Dendritic cell treated with granulocyte-macrophage colony-stimulating factor and Interleukin-4, amounts not matched to agents 40 ng/mL and 50 ng/mL, for 4 days (primary cell): ENCODE results near the gene ENTHD1.

Experiments used
- H3K27ac Mint-ChIP-seq: one replicate; pipeline ENCODE4 v1.8.0; 2022; ENCODE audit warnings: mild to moderate bottlenecking, mixed read lengths
- H3K27me3 Mint-ChIP-seq: one replicate; pipeline ENCODE4 v1.8.0; 2022; ENCODE audit warnings: mild to moderate bottlenecking, mixed read lengths
- H3K36me3 Mint-ChIP-seq: one replicate; pipeline ENCODE4 v1.8.0; 2022; ENCODE audit warnings: low read depth, mixed read lengths
- H3K4me1 Mint-ChIP-seq: one replicate; pipeline ENCODE4 v1.8.0; 2022; ENCODE audit warnings: low read depth, mixed read lengths
- H3K4me3 Mint-ChIP-seq: one replicate; pipeline ENCODE4 v1.8.0; 2022; ENCODE audit warnings: mild to moderate bottlenecking, moderate library complexity, mixed read lengths
- H3K9me3 Mint-ChIP-seq: one replicate; pipeline ENCODE4 v1.8.0; 2022; ENCODE audit warnings: mixed read lengths
- intact Hi-C: fragments of 100-400 bp; cut with micrococcal nuclease; formaldehyde crosslinking; loops from one replicate; pipeline ENCODE4 v1.15.0; 2022

The ENTHD1 gene

DNA sequence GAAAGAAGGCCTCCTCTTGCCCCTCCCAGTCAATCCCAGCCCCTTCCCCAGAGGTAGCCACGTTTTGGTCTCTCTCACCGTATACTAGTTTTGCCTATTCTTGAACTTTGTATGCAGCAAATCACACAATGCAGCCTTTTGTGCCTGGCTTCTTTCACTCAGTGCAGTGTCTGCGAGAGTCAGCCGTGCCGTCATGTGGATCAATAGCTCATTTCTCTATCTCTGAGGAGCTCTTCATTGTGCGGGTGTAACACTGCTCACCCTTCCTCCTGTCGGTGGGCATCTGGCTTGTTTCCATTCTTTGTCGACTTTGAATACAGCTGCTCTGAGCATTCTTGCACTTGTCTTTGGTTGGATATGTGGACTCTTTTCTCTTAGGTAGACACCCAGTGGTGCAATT is 176.5 kb downstream of the ENTHD1 start:
- Mint-ChIP-seq H3K4me1 (no peaks in the 10 kb centered on the region), H3K27ac (no peak overlapping the region), H3K4me3 (no peak overlapping the region), H3K36me3 (no peaks in the 10 kb centered on the region), H3K9me3 (no peaks in the 10 kb centered on the region), H3K27me3 (peaks cover 22% of the 10 kb centered on the region)
- intact Hi-C loops: no loop called here

DNA sequence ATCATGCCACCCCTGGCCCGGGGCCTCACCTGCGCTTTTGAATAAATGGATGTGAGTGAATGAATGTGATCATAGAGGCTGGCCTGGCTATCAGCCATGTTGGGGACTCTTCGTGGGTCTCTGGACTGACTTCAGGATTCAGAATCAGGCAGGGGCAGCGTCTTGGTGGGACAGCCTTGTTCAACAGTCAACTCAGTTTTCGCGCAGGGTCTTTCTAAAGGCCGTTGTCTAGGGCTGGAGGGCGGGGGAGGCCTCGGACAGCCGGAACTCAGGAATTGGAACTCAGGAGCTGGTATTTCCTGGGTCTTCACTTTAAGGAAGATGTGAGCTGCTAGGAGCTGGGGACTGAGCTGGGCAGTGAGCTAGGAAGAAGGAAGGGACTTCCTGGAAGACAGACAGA is 177.0 kb downstream of the ENTHD1 start:
- Mint-ChIP-seq H3K4me3 (no peak overlapping the region), H3K9me3 (no peaks in the 10 kb centered on the region), H3K27me3 (peaks cover 25% of the 10 kb centered on the region), H3K27ac (no peak overlapping the region), H3K36me3 (no peaks in the 10 kb centered on the region), H3K4me1 (no peaks in the 10 kb centered on the region)
- intact Hi-C loops: no loop called here

DNA sequence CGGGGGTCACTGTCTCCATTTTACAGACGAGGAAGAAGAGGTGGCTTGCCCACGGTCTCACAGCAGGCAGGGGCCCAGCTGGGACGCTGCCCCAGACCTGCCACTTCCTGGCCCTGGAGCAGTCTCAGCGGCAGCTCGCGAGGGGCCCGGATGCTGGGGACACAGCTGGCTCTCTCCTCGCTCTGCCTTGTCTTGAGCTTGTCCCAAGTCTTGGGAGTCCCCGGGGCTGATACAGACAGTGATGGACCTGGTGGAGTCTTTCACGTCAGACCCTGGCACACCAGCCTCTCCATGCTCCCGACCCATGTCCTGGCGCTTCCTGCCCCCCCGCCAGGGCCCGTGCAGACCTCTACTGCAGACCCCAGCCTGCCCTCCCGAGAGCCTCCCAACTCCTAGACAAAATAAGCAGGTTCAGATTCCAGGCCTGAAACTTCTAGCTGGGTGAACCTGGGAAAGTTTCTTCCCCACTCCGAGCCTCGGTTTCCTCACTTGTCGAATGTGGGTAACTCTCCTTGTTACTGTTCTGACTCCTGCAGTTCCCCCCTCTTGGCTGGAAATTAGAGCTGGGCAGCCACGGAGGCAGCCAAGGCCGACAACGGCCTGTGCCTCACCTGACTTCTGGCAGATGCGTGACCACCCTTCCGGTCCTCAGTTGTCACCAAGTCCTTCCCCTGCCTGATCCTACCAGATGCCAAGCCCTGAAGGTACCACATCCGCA is 177.6 kb downstream of the ENTHD1 start:
- Mint-ChIP-seq H3K27me3 (peaks cover 21% of the 10 kb centered on the region), H3K4me3 (no peak overlapping the region), H3K36me3 (no peaks in the 10 kb centered on the region), H3K9me3 (no peaks in the 10 kb centered on the region), H3K4me1 (no peaks in the 10 kb centered on the region), H3K27ac (no peak overlapping the region)
- intact Hi-C loops: no loop called here

DNA sequence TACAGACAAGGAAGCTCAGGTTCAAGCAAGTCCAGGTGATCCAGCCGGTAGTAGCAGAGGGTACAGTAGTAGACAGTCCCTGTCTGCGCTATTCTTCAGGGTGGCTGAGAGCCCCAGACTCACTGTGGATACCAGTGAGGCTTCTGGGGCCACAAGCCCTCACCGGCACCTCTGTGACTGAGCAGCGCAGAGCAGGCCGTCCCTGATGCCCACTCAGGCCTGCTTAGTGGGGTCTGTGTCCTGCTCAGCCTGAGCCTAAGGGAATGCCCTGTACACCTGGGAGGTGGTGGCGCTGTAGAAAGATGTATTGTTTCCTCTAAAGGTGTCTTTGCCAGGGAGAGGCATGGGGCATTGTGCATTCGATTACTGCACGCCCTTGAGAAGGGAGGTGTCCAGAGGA is 179.2 kb downstream of the ENTHD1 start:
- H3K4me3 Mint-ChIP-seq: no peak overlapping the region
- H3K27ac Mint-ChIP-seq: no peak overlapping the region
- no peaks in the 10 kb centered on the region for H3K9me3 Mint-ChIP-seq
- no peaks in the 10 kb centered on the region for H3K4me1 Mint-ChIP-seq
- H3K36me3 Mint-ChIP-seq: no peaks in the 10 kb centered on the region
- intact Hi-C loops: no loop called here
- peaks cover 15% of the 10 kb centered on the region for H3K27me3 Mint-ChIP-seq

DNA sequence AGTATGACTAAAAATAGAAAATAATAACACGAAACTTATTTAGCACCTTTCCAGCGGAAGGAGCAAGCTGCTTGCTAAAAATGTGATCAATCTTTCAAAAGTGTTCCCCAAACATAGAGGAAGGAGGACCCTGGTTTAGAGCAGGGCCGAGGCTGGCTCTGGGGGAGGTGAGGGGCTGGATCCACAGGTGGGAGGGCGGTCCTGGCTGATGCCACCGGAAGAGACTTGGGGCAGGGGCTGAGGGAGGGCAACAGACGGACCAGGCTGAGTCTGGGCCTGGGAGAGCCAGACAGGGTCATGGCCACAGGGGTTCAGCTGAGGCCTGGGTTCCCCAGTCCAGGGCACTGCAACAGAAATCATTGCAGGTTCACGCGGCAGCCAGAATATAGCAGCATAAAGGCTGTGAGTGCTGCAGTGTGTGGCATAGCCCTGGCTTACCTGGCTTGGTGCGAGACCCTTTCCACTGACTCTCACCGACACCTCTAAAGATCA is 179.7 kb downstream of the ENTHD1 start:
- intact Hi-C loops: no loop called here
- H3K9me3 Mint-ChIP-seq: no peaks in the 10 kb centered on the region

DNA sequence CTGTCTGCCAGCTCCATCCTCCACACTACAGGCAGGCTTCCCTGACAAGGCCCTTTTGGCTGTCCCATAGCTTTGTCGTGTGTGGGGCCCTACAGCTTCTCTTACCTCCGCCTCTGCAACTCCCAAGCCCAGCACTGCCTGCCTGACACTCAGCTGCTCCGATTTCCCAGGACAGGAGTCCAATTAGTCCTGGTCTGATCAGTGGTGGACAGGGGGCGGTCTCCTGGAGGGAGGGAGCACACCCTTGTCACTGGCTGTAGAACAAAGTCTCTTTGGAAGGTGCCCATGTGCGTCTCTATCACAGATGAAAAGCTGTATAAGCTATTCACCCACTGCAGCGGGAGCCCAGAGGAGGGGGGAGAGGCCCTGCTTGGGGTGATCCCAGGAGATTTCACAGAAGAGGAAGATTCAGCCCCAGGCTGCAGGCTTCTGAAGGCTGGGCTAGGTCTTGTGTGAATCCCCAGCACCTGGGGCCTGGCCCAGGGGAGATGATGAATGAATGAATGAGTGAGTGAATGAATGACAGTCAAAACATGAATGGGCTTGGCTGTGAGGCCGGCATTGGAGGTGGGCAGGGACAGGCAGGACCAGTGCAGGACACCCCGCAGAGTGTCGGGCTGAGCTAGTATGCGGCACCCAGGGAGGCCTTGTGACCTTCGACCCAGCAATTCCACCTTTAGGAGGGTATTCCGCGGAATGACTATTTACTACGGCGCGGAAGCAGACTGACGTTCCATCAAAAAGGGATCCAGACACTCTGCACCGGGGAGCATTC is 180.6 kb downstream of the ENTHD1 start:
- H3K36me3 Mint-ChIP-seq: no peaks in the 10 kb centered on the region
- no peaks in the 10 kb centered on the region for H3K9me3 Mint-ChIP-seq
- peaks cover 15% of the 10 kb centered on the region for H3K27me3 Mint-ChIP-seq
- no peak overlapping the region for H3K27ac Mint-ChIP-seq
- no peak overlapping the region for H3K4me3 Mint-ChIP-seq
- H3K4me1 Mint-ChIP-seq: no peaks in the 10 kb centered on the region
- intact Hi-C loops: no loop called here

More for the DNA sequence above, 179.7 kb downstream of the ENTHD1 start:
- Mint-ChIP-seq H3K27me3 (peaks cover 15% of the 10 kb centered on the region), H3K4me3 (no peak overlapping the region), H3K36me3 (no peaks in the 10 kb centered on the region), H3K27ac (no peak overlapping the region), H3K4me1 (no peaks in the 10 kb centered on the region)

DNA sequence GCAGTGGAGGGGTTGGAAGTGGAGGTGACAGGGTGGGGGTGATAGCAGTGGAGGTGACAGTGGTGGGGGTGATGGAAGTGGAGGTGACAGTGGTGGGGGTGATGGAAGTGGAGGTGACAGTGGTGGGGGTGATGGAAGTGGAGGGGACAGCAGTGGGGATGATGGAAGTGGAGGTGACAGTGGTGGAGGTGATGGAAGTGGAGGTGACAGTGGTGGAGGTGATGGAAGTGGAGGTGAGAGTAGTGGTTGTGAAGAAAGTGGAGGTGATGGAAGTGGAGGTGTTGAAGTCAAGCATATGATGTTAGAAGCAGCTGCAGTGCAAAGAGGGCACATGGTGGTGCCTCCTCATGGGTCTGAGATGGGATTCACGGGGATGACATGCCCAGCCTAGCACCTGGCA is 181.5 kb downstream of the ENTHD1 start:
- Mint-ChIP-seq H3K9me3 (no peaks in the 10 kb centered on the region), H3K27me3 (peaks cover 15% of the 10 kb centered on the region), H3K4me3 (no peak overlapping the region), H3K4me1 (no peaks in the 10 kb centered on the region), H3K36me3 (no peaks in the 10 kb centered on the region), H3K27ac (no peak overlapping the region)
- intact Hi-C loops: no loop called here

DNA sequence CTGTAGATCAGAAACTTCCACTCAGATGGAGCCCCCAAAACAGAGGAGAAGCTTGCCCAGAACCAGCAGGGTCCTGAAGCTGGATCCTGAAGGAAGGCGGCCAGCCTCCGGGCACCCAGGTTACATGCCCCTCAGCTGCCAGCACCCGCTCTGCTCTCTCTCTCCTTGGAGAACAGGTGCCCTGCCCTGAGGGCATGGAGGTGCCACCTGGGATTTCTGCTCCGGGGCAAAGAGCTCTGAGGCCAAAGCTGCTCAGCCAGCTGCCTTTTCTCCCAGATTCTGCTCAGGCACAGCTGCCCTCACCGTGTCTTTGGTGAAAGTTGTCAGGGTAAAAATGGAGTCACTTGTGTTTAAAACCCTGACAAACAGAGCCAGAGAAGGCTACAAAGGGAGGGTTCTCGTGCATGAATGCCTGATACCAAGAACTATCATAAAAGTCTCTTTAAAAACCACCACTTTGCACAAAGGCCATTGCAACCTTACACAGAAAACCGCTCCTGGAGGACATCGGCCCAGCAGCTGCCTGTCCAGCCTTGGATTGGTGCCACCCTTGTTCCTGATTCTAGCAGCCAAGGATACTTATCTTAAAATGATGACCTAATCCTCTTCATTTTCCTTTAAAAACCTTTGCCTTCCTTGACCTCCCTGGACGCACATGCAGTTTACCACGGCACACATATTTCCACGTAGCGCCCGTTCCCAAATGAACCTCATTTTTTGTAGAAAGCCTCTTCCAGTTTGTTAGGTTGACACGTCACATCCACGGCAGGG is 183.0 kb downstream of the ENTHD1 start:
- Mint-ChIP-seq H3K4me1 (no peaks in the 10 kb centered on the region), H3K27ac (no peak overlapping the region), H3K9me3 (no peaks in the 10 kb centered on the region), H3K4me3 (no peak overlapping the region), H3K27me3 (peaks cover 17% of the 10 kb centered on the region), H3K36me3 (no peaks in the 10 kb centered on the region)
- intact Hi-C loops: no loop called here

DNA sequence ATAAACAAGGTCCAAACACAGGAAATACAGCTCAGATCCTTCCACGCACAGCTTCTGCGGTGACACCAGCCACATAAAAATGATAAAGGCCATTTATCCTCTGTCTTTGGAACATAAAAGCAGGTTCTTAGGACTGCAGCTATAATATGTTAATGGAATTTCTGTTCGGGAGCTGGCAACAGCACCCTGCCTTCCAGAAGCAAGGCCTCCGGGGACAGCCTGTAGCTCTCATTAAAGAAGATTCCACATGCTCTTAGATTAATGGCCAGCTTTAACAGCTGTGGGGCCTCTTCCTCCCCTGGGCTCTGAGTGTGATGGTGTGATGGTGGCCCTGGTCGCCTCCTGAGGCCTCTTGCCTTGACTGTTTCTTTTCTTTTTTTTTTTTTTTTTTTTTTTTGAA is 185.7 kb downstream of the ENTHD1 start:
- Mint-ChIP-seq H3K9me3 (no peaks in the 10 kb centered on the region), H3K4me3 (no peak overlapping the region), H3K27me3 (peaks cover 12% of the 10 kb centered on the region), H3K27ac (no peak overlapping the region), H3K4me1 (no peaks in the 10 kb centered on the region), H3K36me3 (no peaks in the 10 kb centered on the region)
- intact Hi-C loops: no loop called here

DNA sequence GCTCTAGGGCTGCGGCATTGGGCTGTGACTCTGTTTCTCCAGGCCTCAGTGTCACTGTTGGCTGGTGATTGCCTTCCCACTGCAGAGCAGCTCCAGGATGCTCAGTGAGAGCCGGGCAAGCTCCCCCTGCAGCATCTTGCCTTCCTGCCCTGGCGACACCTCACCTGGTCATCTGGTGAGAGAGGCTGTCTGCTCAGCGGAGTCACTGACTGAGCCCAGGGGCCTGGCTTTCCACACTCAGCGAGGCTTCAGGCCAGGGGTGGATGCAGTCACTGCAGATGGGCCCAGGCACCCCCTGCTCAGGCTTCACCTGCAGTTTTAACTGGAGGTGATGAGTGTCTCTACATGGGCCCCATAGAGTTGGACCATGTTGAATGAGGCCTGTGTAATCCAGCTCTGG is 186.2 kb downstream of the ENTHD1 start:
- Mint-ChIP-seq H3K27me3 (peaks cover 12% of the 10 kb centered on the region), H3K36me3 (no peaks in the 10 kb centered on the region), H3K27ac (no peak overlapping the region), H3K9me3 (no peaks in the 10 kb centered on the region), H3K4me3 (no peak overlapping the region), H3K4me1 (no peaks in the 10 kb centered on the region)
- intact Hi-C loops: no loop called here

DNA sequence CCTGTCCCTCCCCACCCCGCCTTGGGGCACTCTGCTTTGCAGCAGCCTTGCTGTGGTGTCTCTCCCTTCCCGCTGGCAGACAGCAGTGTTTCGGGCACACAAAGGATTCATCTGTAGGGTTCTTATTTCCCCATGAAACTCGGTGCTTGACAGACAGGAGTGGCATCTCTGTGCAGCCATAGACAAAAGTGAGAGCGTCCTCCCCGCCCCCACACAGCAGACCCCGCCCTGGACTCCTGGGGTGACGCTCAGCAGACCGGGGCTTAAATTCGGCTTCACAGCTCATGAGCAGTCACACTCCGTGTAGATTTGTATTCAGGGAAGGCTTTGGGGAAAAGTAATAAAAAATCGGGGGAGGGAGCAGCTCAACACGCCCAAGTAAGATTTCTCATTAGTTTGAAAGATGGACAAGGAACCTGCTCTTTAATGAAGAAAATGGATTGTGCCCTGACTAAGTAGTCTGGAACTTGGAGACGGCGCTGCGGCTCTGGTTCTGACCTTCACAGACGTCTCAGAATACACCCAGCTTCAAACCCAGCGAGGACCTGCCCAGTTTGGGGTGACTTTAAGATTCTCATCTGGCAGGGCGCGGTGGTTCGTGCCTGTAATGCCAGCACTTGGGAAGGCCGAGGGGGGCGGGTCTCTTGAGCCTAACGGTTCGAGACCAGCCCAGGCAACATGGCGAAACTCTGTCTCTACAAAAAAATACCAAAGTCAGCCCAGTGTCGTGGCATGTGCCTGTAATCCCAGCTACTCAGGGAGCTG is 187.0 kb downstream of the ENTHD1 start:
- Mint-ChIP-seq H3K4me3 (no peak overlapping the region), H3K4me1 (no peaks in the 10 kb centered on the region), H3K27ac (no peak overlapping the region), H3K36me3 (no peaks in the 10 kb centered on the region), H3K9me3 (no peaks in the 10 kb centered on the region), H3K27me3 (peaks cover 7% of the 10 kb centered on the region)
- intact Hi-C loops: no loop called here

DNA sequence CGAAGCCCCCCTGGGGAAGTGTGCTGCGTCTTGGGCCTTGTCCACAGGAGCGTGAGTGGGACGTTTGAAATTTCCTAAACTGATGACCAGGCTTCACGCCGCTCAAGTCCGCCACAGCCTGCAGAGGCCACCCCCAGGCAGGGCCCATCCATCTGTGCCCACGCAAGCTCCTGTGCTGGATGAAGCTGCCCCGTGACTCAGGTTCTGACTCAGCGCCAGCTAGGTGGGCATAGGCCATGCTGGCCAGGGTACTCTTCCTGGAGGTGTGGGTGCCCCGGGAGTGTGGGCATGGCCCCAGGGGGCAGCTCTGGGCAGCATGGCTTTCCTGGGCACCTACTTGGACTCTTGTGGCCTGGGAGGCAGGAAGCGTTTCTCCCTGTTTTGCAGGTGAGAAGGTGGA is 188.2 kb downstream of the ENTHD1 start:
- Mint-ChIP-seq H3K4me1 (no peaks in the 10 kb centered on the region), H3K36me3 (no peaks in the 10 kb centered on the region), H3K27ac (no peak overlapping the region), H3K4me3 (no peak overlapping the region), H3K9me3 (no peaks in the 10 kb centered on the region), H3K27me3 (peaks cover 6% of the 10 kb centered on the region)
- intact Hi-C loops: no loop called here

DNA sequence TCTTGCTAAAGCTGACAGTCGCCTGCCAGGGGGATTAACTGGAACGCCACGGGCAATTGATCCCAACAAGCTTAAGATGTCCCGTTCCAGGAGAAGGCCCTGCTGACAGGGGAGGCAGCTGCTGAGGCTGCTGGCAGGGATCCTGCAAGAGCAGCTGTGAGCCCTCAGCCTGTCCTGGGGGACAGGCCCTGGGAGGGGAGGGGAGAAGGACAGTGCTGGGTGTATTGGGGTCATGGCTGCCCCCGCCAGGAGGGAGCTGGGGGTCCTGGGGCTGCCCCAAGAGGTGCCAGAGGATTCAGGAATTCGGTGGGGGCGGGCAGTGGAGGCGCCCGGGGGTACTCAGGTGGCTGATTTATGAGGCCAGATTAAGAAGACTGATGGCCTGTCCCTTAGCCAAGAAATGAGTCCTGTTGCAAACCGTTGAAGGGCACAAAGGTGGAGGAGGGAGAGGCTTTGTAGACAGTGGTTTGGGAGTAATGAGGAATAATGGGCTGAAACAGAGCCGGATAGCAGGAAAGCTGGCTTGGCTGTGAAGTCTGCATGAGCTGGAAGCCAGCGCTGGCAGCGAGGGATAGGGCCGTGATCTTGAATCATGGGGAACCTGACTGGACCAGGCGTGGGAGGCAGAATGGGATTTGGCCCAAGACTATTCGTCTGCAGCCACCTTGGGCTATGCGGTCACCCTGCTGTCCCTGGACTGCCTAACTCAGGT is 189.5 kb downstream of the ENTHD1 start:
- no peaks in the 10 kb centered on the region for H3K36me3 Mint-ChIP-seq
- no peak overlapping the region for H3K27ac Mint-ChIP-seq
- no peaks in the 10 kb centered on the region for H3K9me3 Mint-ChIP-seq
- no peaks in the 10 kb centered on the region for H3K4me1 Mint-ChIP-seq
- no peak overlapping the region for H3K4me3 Mint-ChIP-seq
- peaks cover 2% of the 10 kb centered on the region for H3K27me3 Mint-ChIP-seq
- intact Hi-C loops: no loop called here
